Sigmoid colon (tissue), 7 donors: ENCODE measurements around the gene NMBR. TPM values are rescaled to one million over a fixed set of nuclear protein-coding genes. Genes with fewer than 3 reads are reported as not detected.

Experiments used
- DNase-seq: peaks from one replicate; pipeline ENCODE4 v3.0.0-alpha.2; 2019
- H3K27ac ChIP-seq, 4 donors: fragments of 200-600 bp; sonication (generic); one replicate each; pipeline ENCODE4 v1.5.1; 2016 to 2019; ENCODE audit warnings: mild to moderate bottlenecking in 1 of 4
- H3K27me3 ChIP-seq, 3 donors: fragments of 200-600 bp; sonication (generic); one replicate each; pipeline ENCODE4 v1.5.1; 2019; ENCODE audit warnings: mild to moderate bottlenecking in 1 of 3
- H3K36me3 ChIP-seq, 4 donors: fragments of 200-600 bp; sonication (generic); one replicate each; pipeline ENCODE4 v1.5.1; 2016 to 2019
- H3K4me1 ChIP-seq, 4 donors: fragments of 200-600 bp; sonication (generic); one replicate each; pipeline ENCODE4 v1.5.1; 2017 to 2019
- H3K4me3 ChIP-seq, 4 donors: fragments of 200-600 bp; sonication (generic); one replicate each; pipeline ENCODE4 v1.5.1; 2017 to 2019; ENCODE audit warnings: mild to moderate bottlenecking in 2 of 4, moderate library complexity in 1 of 4
- H3K9me3 ChIP-seq, 4 donors: fragments of 200-600 bp in 3 of 4; sonication (generic) in 3 of 4; one replicate each; pipeline versions ENCODE4 v1.5.1 to v1.6.1; 2013 to 2019
- EP300 ChIP-seq, 4 donors: sonication (generic); formaldehyde crosslinking; IDR thresholded peaks; one replicate each; pipeline ENCODE4 v1.6.1; 2017; ENCODE audit warnings: antibody characterized with exemption in 4 of 4
- POLR2A ChIP-seq, 2 donors: fragments of 450-650 bp; IDR thresholded peaks; one replicate each; pipeline ENCODE4 v1.6.1; 2016; ENCODE audit warnings: antibody characterized with exemption in 2 of 2, mild to moderate bottlenecking in 2 of 2, moderate library complexity in 2 of 2
- POLR2AphosphoS5 ChIP-seq, 4 donors: sonication (generic); formaldehyde crosslinking; IDR thresholded peaks; one replicate each; pipeline ENCODE4 v1.6.1; 2017; ENCODE audit warnings: antibody characterized with exemption in 4 of 4
- WGBS, 2 donors: extraction: QIAGEN DNeasy Blood & Tissue Kit; methylation state at CpG; one replicate each; pipeline ENCODE4 v1.1.7; 2013; 5-methylcytosine and 5-hydroxymethylcytosine counted together
- intact Hi-C: fragments of 100-400 bp; cut with DNase I; formaldehyde crosslinking; loops from one replicate; pipeline ENCODE4 v1.15.1; 2023
- polyA plus RNA-seq, 3 donors: library from polyadenylated mRNA; stranded (reverse); fragments of 200-250 nt; gene quantifications; one replicate each; pipeline ENCODE4 v1.2.3, GENCODE V29; 2013
- total RNA-seq, 4 donors: library from RNA; depleted of rRNA; stranded (reverse); fragments of >200 nt; gene quantifications; one replicate each; pipeline ENCODE4 v1.1.0, GENCODE V29; 2016
- TF ChIP-seq, protein P1 (sequence below), 4 experiments: fragments of 450-650 bp in 3 of 4; fragments of 200-600 bp in 1 of 4; IDR thresholded peaks; one replicate each; pipeline ENCODE4 v1.5.1; 2016 to 2019; ENCODE audit warnings: antibody characterized with exemption in 4 of 4, mild to moderate bottlenecking in 3 of 4, moderate library complexity in 2 of 4
- donor health status: healthy with polysubstance abuse.
- donor health status: Bipolar disorder and iron deficiency.
- donor health status: healthy.

NMBR gene
- not detected for total RNA-seq
- not detected for polyA plus RNA-seq

- no peaks in the 10 kb centered on the region for H3K9me3 ChIP-seq
- H3K27me3 ChIP-seq = no peaks in the 10 kb centered on the region
- TF ChIP-seq, protein P1, sequence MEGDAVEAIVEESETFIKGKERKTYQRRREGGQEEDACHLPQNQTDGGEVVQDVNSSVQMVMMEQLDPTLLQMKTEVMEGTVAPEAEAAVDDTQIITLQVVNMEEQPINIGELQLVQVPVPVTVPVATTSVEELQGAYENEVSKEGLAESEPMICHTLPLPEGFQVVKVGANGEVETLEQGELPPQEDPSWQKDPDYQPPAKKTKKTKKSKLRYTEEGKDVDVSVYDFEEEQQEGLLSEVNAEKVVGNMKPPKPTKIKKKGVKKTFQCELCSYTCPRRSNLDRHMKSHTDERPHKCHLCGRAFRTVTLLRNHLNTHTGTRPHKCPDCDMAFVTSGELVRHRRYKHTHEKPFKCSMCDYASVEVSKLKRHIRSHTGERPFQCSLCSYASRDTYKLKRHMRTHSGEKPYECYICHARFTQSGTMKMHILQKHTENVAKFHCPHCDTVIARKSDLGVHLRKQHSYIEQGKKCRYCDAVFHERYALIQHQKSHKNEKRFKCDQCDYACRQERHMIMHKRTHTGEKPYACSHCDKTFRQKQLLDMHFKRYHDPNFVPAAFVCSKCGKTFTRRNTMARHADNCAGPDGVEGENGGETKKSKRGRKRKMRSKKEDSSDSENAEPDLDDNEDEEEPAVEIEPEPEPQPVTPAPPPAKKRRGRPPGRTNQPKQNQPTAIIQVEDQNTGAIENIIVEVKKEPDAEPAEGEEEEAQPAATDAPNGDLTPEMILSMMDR (IDR thresholded peaks at IDR 0.05) = peak; percentile 83 to 86 (median 86)
- TF ChIP-seq POLR2A (IDR thresholded peaks at IDR 0.05) (no peak), EP300 (IDR thresholded peaks at IDR 0.05) (peak in 1 of 4 donors; percentile 66), POLR2AphosphoS5 (IDR thresholded peaks at IDR 0.05) (peak; percentile 74 to 93 (median 77))
- DNase-seq = peak; percentile 98
- WGBS, 2 donors = 0 to 1% methylated on average over 38 of the region's 38 CpGs
- H3K4me1 ChIP-seq = peaks cover 0 to 27% (median 22%) of the 10 kb centered on the region in 4 donors
- intact Hi-C loops = loop anchor here (2.0 to 10.0 kb wide), 3 partner anchors 60 to 798 kb away; partner anchors contain the start of gene HIVEP2
- H3K36me3 ChIP-seq = no peaks in the 10 kb centered on the region
- peak within 1 kb of the TSS; percentile 70 to 80 (median 76) for H3K27ac ChIP-seq
- H3K4me3 ChIP-seq = peak within 1 kb of the TSS; percentile 73 to 89 (median 85)
Observed at GRCh38 chr6:142146828-142147662, at the start of gene NMBR, which contains the start of gene VTA1. TSS of gene NMBR (minus strand) at chr6:142147122. CDS start at chr6:142088658, 58,464 bp downstream. TSS of gene VTA1 (plus strand) at chr6:142147263. CDS start at chr6:142147288, 25 bp downstream.

GRCh38 chr6:142195862-142196541 lies 49.1 kb upstream of the NMBR start:
- 97 to 98% methylated on average over 4 of the region's 4 CpGs for WGBS, 2 donors
- no peaks in the 10 kb centered on the region for H3K4me1 ChIP-seq
- intact Hi-C loops = no loop called here
- H3K9me3 ChIP-seq = no peaks in the 10 kb centered on the region
- no peak overlapping the region for H3K27ac ChIP-seq
- no peak overlapping the region for H3K4me3 ChIP-seq
- H3K36me3 ChIP-seq = peaks cover 0 to 27% (median 0%) of the 10 kb centered on the region in 4 donors
- DNase-seq = no peak
- TF ChIP-seq POLR2AphosphoS5 (IDR thresholded peaks at IDR 0.05) (no peak), POLR2A (IDR thresholded peaks at IDR 0.05) (no peak), EP300 (IDR thresholded peaks at IDR 0.05) (no peak)
- TF ChIP-seq, protein P1 (IDR thresholded peaks at IDR 0.05) = no peak
- H3K27me3 ChIP-seq = no peaks in the 10 kb centered on the region

- Histone ChIP-seq H3K27ac (no peak overlapping the region), H3K27me3 (no peaks in the 10 kb centered on the region), H3K4me1 (no peaks in the 10 kb centered on the region), H3K36me3 (peaks cover 0 to 22% (median 0%) of the 10 kb centered on the region in 4 donors), H3K9me3 (no peaks in the 10 kb centered on the region), H3K4me3 (no peak overlapping the region)
- intact Hi-C loops = no loop called here
- no peak for DNase-seq
- TF ChIP-seq, protein P1 (IDR thresholded peaks at IDR 0.05) = no peak
- no peak for TF ChIP-seq EP300 (IDR thresholded peaks at IDR 0.05)
- no peak for TF ChIP-seq POLR2AphosphoS5 (IDR thresholded peaks at IDR 0.05)
- no peak for TF ChIP-seq POLR2A (IDR thresholded peaks at IDR 0.05)
Observed at GRCh38 chr6:142193621-142194020, 46.7 kb upstream of the NMBR start.

DNA sequence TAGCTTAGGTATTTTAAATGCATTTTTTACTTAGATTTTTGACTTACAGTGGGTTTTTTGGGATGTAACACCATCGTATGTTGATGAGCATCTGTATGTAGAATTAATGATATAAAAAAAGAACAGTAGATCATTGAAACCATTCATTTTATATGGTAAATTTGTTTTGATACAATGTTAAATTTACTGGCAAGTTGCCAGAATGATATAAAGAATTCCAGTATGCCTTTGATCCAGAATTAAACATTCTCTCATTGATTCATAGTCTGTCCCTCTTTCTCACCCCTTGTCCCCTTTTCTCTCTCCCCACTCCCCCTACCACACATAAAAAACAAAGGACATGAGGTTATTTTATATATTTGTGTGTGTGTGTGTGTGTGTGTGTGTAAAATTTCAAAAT lies 45.4 kb upstream of the NMBR start:
- H3K27ac ChIP-seq = no peak overlapping the region
- H3K9me3 ChIP-seq = no peaks in the 10 kb centered on the region
- H3K4me3 ChIP-seq = no peak overlapping the region
- no peak for TF ChIP-seq EP300 (IDR thresholded peaks at IDR 0.05)
- no peak for TF ChIP-seq POLR2AphosphoS5 (IDR thresholded peaks at IDR 0.05)
- no peak for TF ChIP-seq POLR2A (IDR thresholded peaks at IDR 0.05)
- TF ChIP-seq, protein P1 (IDR thresholded peaks at IDR 0.05) = no peak
- no peak for DNase-seq
- H3K4me1 ChIP-seq = peaks cover 0 to 1% (median 0%) of the 10 kb centered on the region in 4 donors
- intact Hi-C loops = no loop called here
- no peaks in the 10 kb centered on the region for H3K27me3 ChIP-seq
- 93 to 97% methylated on average over 1 of the region's 1 CpG for WGBS, 2 donors
- H3K36me3 ChIP-seq = peaks cover 0 to 17% (median 0%) of the 10 kb centered on the region in 4 donors
